ENCODE results near the gene HM13. TPM values are rescaled to one million over a fixed set of nuclear protein-coding genes. Genes with fewer than 3 reads are reported as not detected.

Gene HM13
- total RNA-seq, 1 experiment from 2014 or later = 103 TPM

- TF ChIP-seq STAT6 (CRISPR knock-in tag; conservative IDR thresholded peaks at IDR 0.05; ENCODE audit: low read depth) = no peak
Observed at GRCh38 chr20:31476294-31476585, 38.0 kb upstream of the HM13 start (continued).

- Mint-ChIP-seq H3K9me3 (peaks cover 51% of the 10 kb centered on the region), H3K36me3 (peaks cover 50% of the 10 kb centered on the region)
Observed at GRCh38 chr20:31476643-31477215, 37.5 kb upstream of the HM13 start.

More at GRCh38 chr20:31476643-31477215, 37.5 kb upstream of the HM13 start:
- Mint-ChIP-seq H3K4me3 (no peak overlapping the region), H3K27ac (no peak overlapping the region), H3K27me3 (ENCODE audit: low read depth) (peaks cover 76% of the 10 kb centered on the region), H3K4me1 (no peaks in the 10 kb centered on the region)
- TF ChIP-seq AFF4 (CRISPR knock-in tag; IDR thresholded peaks at IDR 0.05; ENCODE audit: borderline replicate concordance) = no peak
- no peak for TF ChIP-seq IRF1 (CRISPR knock-in tag; IDR thresholded peaks at IDR 0.05)
- no peak for TF ChIP-seq ELF4 (CRISPR knock-in tag; IDR thresholded peaks at IDR 0.05; ENCODE audit: low read depth)
- TF ChIP-seq ZNF512 (CRISPR knock-in tag; IDR thresholded peaks at IDR 0.05; ENCODE audit: borderline replicate concordance) = no peak
- no peak for TF ChIP-seq E2F1 (CRISPR knock-in tag; IDR thresholded peaks at IDR 0.05)
- no peak for TF ChIP-seq TP53 (CRISPR knock-in tag; IDR thresholded peaks at IDR 0.05)
- no peak for TF ChIP-seq ZBTB43 (CRISPR knock-in tag; IDR thresholded peaks at IDR 0.05)
- TF ChIP-seq MXD4 (CRISPR knock-in tag; IDR thresholded peaks at IDR 0.05; ENCODE audit: borderline replicate concordance) = no peak
- no peak for TF ChIP-seq FOXK1 (CRISPR knock-in tag; IDR thresholded peaks at IDR 0.05)
- no peak for TF ChIP-seq ATF6 (CRISPR knock-in tag; IDR thresholded peaks at IDR 0.05)
- TF ChIP-seq ZNF423 (CRISPR knock-in tag; IDR thresholded peaks at IDR 0.05) = no peak
- TF ChIP-seq CREB1 (CRISPR knock-in tag; IDR thresholded peaks at IDR 0.05) = no peak
- TF ChIP-seq ZNF425 (CRISPR knock-in tag; conservative IDR thresholded peaks at IDR 0.05) = no peak
- DNase-seq (ENCODE audit: low spot score) (no peak), ATAC-seq (no peak)
- POLR2A ChIA-PET = no interaction called here
- CTCF ChIA-PET = no interaction called here

All from WTC11 (cell line).